HG02885 (cell line): ENCODE results near the gene UBQLN1.

Experiments used
- ATAC-seq: cut with Tn5 transposase; IDR thresholded peaks from one replicate; pipeline ENCODE4 v1.9.1; 2021; ENCODE audit warnings: mild to moderate bottlenecking; ENCODE audit not compliant: unreplicated experiment, poor library complexity

The UBQLN1 gene

GRCh38 chr9:83698976-83699585, 8.7 kb downstream of the UBQLN1 start:
- peak; percentile 39 for ATAC-seq

- ATAC-seq, result no peak
Observed at GRCh38 chr9:83691492-83691891, 16.3 kb downstream of the UBQLN1 start.

DNA sequence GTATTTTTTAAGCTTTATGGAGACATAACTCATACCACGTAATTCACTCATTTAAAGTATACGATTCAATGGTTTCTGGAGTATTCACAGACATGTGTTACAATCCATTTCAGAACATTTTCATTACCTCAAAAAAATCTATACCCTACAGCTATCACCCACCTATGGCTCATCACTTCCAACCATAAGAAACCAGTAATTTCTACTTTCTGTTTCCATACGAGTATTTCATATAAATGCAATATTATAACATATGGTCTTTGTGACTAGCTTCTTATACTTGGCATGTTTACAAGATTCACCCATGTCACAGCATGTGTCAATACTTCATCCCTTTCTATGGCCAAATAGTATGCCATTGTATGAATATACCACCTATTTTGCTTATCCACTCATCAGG, 18.8 kb downstream of the UBQLN1 start:
- ATAC-seq, result no peak

GRCh38 chr9:83681490-83681889, 26.3 kb downstream of the UBQLN1 start:
- peak; percentile 61 for ATAC-seq

DNA sequence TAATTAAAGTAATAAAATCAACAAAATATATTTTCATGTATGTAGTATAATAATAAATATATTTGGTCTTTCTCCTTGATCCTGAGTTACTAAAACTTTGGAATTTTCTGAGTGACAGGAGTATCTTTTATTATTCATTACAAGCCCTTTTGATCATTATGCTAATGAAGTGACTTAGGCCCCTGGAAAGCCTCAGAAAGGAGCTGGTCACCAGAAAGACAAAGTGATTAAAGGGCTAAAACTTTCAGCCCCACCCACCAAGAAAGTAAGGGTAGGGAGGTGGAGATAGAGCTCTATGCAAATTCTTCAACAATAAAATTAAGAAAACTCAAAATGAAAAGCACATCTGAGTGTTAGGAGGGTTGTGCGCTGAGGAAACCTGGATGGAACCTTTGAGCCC, 27.5 kb downstream of the UBQLN1 start:
- ATAC-seq, result no peak

DNA sequence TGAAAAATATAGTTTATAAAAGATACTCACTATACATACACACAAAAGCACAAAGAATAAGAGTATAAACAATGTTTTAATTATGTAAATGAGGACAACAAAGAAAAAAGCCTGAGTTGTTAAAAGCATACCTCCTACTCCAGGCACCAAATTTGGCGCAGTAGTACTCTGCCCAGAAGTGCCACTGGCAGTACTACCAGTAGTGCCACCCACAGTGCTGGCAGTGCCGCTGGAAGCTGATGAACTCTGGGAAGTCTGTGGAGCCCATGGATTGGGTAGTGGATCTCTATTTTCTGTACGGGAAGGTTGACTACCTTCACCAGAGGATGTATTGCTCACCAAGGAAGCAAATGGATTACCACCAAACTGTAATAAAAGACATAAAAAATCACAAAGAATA, 30.2 kb downstream of the UBQLN1 start:
- ATAC-seq, result no peak

- no peak for ATAC-seq
Observed at GRCh38 chr9:83675466-83675865, 32.3 kb downstream of the UBQLN1 start.

DNA sequence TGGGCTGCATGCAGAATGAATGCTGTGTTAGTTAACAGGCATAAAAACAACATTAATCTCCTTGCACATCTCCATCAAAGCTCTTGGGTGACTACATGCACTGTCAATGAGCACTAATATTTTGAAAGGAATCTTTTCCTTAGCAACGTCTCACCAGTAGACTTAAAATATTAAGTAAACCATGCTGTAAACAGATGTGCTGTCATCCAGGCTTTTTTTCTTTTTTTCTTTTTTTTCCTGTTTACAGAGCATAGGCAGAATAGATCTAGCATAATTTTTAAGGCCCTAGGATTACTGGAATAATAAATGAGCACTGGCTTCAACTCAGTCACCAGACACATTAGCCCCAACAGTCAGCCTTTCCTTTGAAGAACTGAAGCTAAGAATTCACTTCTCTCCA, 36.3 kb downstream of the UBQLN1 start:
- ATAC-seq, result no peak

- ATAC-seq, result no peak
Observed at GRCh38 chr9:83670381-83670780, 37.4 kb downstream of the UBQLN1 start.

GRCh38 chr9:83669067-83669466, 38.7 kb downstream of the UBQLN1 start:
- ATAC-seq, result no peak

GRCh38 chr9:83665580-83666200, 42.1 kb downstream of the UBQLN1 start:
- peak; percentile 88 for ATAC-seq

DNA sequence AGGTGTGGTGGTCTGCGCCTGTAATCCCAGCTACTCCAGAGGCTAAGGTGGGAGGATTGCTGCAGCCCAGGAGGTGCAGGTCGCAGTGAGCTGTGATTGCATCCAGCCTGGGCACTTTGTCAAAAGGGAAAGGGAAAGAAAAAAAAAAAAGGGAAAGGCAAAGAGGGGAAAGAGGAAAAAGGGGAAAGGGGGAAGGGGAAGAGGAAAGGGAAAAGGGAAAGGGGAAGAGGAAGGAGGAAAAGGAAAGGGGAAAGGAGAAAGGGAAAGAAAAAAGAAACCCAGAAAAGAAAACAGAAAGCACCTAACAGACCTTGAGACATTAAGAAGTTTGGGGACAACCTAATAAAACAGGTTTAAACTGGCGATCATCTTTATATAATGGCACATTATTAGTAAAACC, 44.8 kb downstream of the UBQLN1 start:
- ATAC-seq, result no peak

DNA sequence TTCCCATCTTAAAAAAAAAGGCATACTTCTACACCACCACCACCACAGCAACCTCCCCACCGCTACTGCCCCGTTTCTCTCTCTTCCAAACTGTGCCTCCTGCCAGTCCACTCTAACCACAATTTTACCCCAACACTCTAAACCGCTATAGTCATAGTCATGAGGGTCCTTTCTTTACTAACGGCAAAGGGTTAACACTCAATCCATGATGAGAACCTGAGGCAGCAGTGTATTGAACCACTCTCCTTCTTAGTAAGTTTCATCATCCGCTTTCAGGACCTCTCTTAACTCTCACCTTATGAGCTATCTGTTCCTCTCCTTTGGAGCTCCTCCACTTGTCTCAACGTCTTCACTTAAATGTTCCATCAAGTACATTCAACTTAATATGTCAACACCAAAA, 50.8 kb downstream of the UBQLN1 start:
- peak; percentile 71 for ATAC-seq

DNA sequence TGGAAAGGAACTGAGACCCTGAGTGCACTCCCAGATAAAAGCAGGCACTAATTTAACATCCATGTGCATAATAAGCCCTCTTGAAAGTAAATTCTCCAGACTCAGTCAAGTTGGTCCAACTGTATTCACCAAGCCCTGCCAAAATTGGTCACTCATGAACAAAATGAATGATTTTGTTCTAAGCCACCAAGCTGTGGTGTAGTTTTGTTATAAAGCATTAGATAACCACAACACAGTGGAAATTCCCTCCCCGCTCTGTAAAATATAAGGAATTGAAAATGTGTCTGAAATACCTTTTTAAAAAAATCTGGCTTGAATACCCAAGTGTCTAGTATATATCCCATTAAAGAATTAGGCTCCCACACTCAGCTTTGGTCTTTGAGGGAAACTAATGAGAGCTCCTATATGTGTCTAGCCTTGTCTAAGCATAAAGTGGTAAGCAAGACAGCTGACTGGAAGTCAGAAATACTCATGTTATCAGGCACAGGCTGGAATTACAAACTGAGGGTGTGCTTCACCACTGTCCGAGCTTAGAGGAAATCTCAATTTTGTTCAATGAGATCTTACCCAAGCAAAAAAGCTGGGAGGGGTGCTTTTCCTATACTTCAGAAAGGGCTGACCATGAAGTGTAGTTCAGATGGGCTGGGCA, 51.6 kb downstream of the UBQLN1 start:
- peak; percentile 55 for ATAC-seq

DNA sequence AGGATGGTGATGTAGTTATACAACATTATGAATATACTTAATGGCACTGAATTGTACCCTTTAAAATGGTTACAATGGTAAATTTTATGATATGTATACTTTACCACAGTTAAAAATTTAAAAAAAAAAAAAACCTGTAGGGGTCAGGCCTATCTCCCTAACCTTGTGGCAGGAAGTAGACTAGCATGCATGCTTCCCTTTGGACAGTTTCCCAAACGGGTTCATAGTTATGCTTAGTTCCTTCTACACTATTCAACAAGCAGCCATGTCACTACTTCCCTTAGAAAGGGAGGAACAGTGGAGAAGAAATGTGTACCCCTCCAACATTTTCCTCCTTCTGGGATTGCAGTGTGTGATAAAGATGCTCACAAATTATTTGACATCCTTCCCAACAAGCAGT, 52.3 kb downstream of the UBQLN1 start:
- ATAC-seq, result no peak

DNA sequence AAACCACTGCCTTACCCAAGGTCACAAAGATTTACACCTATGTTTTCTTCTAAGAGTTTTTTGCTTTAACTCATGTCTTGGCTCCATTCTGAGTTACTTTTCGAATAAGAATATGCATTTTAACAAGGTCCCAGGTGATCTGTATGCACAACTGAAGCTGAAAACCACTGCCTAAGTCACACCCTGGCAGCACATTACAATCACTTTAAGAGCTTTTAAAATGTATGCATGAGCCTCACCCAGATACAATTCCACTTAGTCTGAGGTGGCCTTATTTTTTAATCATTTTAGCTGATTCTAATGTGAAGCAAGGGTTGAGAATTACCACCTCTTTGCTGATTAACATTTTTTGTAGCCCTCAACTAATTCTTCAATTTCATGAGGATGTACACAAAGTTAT, 55.3 kb downstream of the UBQLN1 start:
- no peak for ATAC-seq

DNA sequence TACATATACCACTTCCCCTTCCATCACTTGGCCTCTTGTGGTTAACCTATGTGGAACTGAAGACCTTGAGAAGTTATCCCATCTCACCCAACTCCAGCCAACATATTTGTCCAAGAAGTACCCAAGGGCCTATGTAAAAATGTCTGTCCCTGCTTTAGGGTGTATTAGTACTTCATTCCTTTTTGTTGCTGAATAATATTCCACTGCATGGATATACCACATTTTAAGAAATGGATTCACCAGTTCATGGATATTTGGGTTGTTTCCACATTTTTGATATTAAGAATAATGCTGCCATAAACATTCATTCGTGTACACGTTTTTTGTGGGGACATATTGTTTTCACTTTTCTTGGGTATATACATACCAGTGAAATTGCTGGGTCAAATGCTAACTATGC, 56.2 kb downstream of the UBQLN1 start:
- ATAC-seq, result no peak

DNA sequence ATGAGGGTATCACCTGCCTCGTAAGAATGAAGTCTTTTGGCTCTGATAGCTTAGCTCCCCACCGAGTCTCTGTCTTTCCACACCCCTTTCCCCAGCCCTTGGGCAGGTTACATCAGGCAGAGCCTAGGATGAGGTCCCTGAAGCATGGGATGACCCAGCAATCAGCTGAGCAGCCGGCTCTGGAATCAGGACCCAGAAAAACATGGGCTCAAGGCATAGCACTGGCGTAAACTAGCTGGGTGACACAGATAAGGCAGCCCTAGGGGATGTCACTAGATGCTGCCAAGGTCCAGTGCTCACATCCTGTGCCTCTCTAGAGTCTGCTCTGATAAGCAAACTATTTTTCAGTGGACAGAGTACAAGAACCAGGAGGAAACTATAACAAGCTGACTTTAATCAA, 58.2 kb downstream of the UBQLN1 start:
- ATAC-seq, result no peak

DNA sequence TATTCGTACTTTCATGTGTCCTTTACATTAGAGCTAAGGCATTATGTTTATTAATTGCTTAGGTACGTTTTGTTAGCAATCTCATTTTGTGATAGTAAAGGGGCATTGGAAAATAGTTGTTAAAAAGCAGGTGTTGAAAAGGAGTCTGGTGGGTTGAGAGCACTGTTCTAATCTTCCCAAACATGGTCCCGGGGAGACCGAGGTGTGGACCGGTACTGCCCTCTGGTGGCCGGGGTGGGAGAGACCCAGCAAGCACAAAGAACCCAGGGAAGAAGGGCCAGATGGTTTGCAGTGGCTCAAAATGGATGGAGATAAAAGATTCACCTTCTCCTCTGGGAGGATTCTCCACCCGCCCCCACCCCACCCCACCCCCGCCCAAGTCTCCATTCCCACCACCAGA, 58.7 kb downstream of the UBQLN1 start:
- ATAC-seq, result peak; percentile 80

GRCh38 chr9:83646500-83647239, 61.1 kb downstream of the UBQLN1 start:
- ATAC-seq, result no peak

DNA sequence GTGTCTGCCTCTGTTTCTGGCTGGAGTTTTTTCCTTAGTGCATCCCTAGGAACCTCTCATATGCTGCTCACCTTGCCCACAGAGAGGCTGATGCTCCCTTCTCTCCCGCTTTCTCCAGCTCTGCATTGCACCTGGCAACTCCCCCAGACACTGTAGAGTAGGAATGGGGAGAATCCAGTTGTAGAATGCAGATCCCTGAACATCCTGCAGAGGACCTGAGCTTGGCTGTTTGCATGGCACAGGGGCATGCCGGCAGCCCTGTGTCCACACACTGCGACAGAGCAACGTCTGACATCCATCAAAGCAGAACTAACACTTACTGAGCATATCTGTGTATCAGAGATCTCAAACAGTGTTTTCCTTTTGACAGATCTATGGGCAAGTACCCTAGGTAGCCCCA, 65.0 kb downstream of the UBQLN1 start:
- ATAC-seq, result no peak
